GM23248 (cell line): ENCODE results near the gene AREG.

Experiments used
- EZH2 ChIP-seq: fragments of 200-600 bp; sonication (generic); IDR thresholded peaks from 2 replicates; pipeline ENCODE4 v1.6.1; 2018; ENCODE audit warnings: antibody characterized with exemption, mild to moderate bottlenecking; ENCODE audit not compliant: insufficient read depth, poor library complexity, severe bottlenecking
- EZH2phosphoT487 ChIP-seq: fragments of 200-600 bp; sonication (generic); IDR thresholded peaks from 2 replicates; pipeline ENCODE4 v1.6.1; 2018; ENCODE audit warnings: antibody characterized with exemption, moderate library complexity, mild to moderate bottlenecking, low read depth; ENCODE audit not compliant: insufficient read depth

GRCh38 chr4:74451214-74451661 is 6.3 kb downstream of the AREG start:
- no peak for TF ChIP-seq EZH2
- TF ChIP-seq EZH2phosphoT487: no peak
